SK-N-SH treated with all-trans-retinoic acid at 6 μM for 48 hours (cell line): ENCODE results near the gene PPP1R1C.

ENCODE experiments used
- ATAC-seq: fragments of 200-7000 bp; cut with Tn5 transposase; 3 replicates; pipeline ENCODE4 v1.9.1; 2020; ENCODE audit warnings: mild to moderate bottlenecking, moderate library complexity
- ARNTL ChIP-seq: fragments of 450-650 bp; formaldehyde crosslinking; IDR thresholded peaks from 2 replicates; pipeline ENCODE4 v1.5.0; 2020; ENCODE audit warnings: low read depth, mild to moderate bottlenecking, moderate library complexity, borderline replicate concordance
- BACH2 ChIP-seq: fragments of 250-450 bp; sonication (Bioruptor Pico); IDR thresholded peaks from 2 replicates; pipeline ENCODE4 v1.9.0; 2021; ENCODE audit warnings: mild to moderate bottlenecking, borderline replicate concordance
- CSDC2 ChIP-seq: fragments of 250-450 bp; sonication (Bioruptor Pico); IDR thresholded peaks from 2 replicates; pipeline ENCODE4 v1.5.0; 2020; ENCODE audit warnings: mild to moderate bottlenecking, moderate library complexity
- ESRRG ChIP-seq: fragments of 250-450 bp; sonication (Bioruptor Pico); IDR thresholded peaks from 2 replicates; pipeline ENCODE4 v1.6.1; 2021; ENCODE audit warnings: mild to moderate bottlenecking
- GLIS3 ChIP-seq: fragments of 250-450 bp; sonication (Bioruptor Pico); IDR thresholded peaks from 2 replicates; pipeline ENCODE4 v1.5.0; 2020; ENCODE audit warnings: mild to moderate bottlenecking, moderate library complexity
- ISL1 ChIP-seq: fragments of 250-450 bp; sonication (Bioruptor Pico); IDR thresholded peaks from 2 replicates; pipeline ENCODE4 v2.1.2; 2022; ENCODE audit warnings: mild to moderate bottlenecking, moderate library complexity
- OSR1 ChIP-seq: fragments of 250-450 bp; sonication (Bioruptor Pico); IDR thresholded peaks from 2 replicates; pipeline ENCODE4 v1.8.0; 2022; ENCODE audit warnings: moderate library complexity, mild to moderate bottlenecking, inconsistent platforms
- RARB ChIP-seq: fragments of 250-450 bp; sonication (Bioruptor Pico); IDR thresholded peaks from 2 replicates; pipeline ENCODE4 v1.8.0; 2021; ENCODE audit warnings: mild to moderate bottlenecking, moderate library complexity
- SNAI2 ChIP-seq: fragments of 250-450 bp; sonication (Bioruptor Pico); IDR thresholded peaks from 2 replicates; pipeline ENCODE4 v1.5.0; 2020; ENCODE audit warnings: mild to moderate bottlenecking, moderate library complexity
- TOX ChIP-seq: fragments of 250-450 bp; sonication (Bioruptor Pico); IDR thresholded peaks from 2 replicates; pipeline ENCODE4 v1.8.0; 2021; ENCODE audit warnings: mild to moderate bottlenecking, moderate library complexity, borderline replicate concordance
- ZC3H10 ChIP-seq: fragments of 250-450 bp; sonication (Bioruptor Pico); IDR thresholded peaks from 2 replicates; pipeline ENCODE4 v1.5.1; 2021; ENCODE audit warnings: mild to moderate bottlenecking, moderate library complexity
- ZFP3 ChIP-seq: fragments of 250-450 bp; sonication (Bioruptor Pico); IDR thresholded peaks from 2 replicates; pipeline ENCODE4 v1.5.0; 2020; ENCODE audit warnings: mild to moderate bottlenecking, moderate library complexity
- ZFP30 ChIP-seq: fragments of 450-650 bp; formaldehyde crosslinking; IDR thresholded peaks from 2 replicates; pipeline ENCODE4 v1.5.0; 2022; ENCODE audit warnings: mild to moderate bottlenecking, moderate library complexity
- ZNF70 ChIP-seq: fragments of 450-650 bp; formaldehyde crosslinking; IDR thresholded peaks from 2 replicates; pipeline ENCODE4 v1.5.0; 2020; ENCODE audit warnings: mild to moderate bottlenecking, moderate library complexity
- ZNF8 ChIP-seq: fragments of 450-650 bp; formaldehyde crosslinking; IDR thresholded peaks from 2 replicates; pipeline ENCODE4 v1.5.0; 2020; ENCODE audit warnings: mild to moderate bottlenecking, moderate library complexity
- TF ChIP-seq, protein P1 (sequence below): fragments of 250-450 bp; sonication (Bioruptor Pico); IDR thresholded peaks from 2 replicates; pipeline ENCODE4 v1.5.1; 2021; ENCODE audit warnings: mild to moderate bottlenecking, moderate library complexity
- TF ChIP-seq, protein P2 (sequence below): fragments of 250-450 bp; sonication (Bioruptor Pico); IDR thresholded peaks from 2 replicates; pipeline ENCODE4 v1.8.0; 2020; ENCODE audit warnings: mild to moderate bottlenecking, moderate library complexity, borderline replicate concordance
- TF ChIP-seq, protein P3 (sequence below): fragments of 250-450 bp; sonication (Bioruptor Pico); IDR thresholded peaks from 2 replicates; pipeline ENCODE4 v1.8.0; 2021; ENCODE audit warnings: low read depth, mild to moderate bottlenecking, moderate library complexity, borderline replicate concordance
- TF ChIP-seq, protein P4 (sequence below): fragments of 250-450 bp; sonication (Bioruptor Pico); IDR thresholded peaks from 2 replicates; pipeline ENCODE4 v1.5.1; 2020; ENCODE audit warnings: low read depth, mild to moderate bottlenecking, moderate library complexity
- TF ChIP-seq, protein P5 (sequence below): fragments of 250-450 bp; sonication (Bioruptor Pico); IDR thresholded peaks from 2 replicates; pipeline ENCODE4 v1.5.0; 2020; ENCODE audit warnings: mild to moderate bottlenecking, moderate library complexity

The PPP1R1C gene

DNA sequence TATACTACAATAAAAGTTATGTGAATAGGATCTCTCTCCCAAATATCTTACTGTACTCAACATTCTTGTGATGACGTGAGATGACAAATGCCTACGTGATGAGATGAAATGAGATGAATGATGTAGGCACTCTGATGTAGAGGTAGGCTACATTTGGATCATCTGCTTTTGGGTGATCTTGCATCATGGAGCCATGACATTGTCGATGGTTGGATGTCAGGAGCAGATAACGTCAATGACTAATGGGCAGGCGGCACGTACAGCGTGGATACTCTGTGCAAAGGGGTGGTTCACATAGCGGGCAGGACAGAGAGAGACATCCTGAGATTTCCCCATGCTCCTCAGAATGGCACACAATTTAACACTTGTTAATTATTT lies 40.8 kb upstream of the PPP1R1C start:
- ATAC-seq = no peak

DNA sequence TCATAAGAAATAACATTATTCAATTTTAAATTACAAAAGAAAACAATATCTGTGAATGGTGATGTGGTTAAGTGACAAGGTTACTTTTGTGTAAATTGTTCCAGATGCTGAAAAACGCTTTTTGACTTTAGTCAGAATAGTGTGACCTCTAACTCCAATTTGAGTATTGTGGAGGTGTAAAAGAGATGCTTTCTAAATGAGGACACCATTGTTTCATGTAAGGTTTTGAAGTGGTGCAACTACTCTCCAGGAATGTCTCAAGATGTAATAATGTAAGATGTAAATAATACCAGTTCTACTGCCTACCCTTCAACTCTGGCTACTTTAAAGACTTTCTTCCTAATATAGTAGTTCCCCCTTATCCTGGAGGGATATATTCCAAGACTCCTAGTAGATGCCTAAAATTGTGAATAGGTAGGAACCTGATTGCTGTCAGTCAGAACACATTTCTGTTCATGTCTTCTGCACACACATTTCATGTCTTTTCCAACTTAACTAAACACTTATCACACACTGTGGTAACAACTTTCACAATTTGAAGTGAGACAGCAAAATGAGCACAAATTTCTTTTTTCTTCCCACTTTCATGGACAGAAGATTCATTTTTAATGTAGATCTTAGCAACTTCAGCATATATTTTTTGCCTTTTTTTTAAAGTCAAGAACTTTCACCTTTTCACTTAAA lies 39.1 kb upstream of the PPP1R1C start:
- TF ChIP-seq, protein P1, sequence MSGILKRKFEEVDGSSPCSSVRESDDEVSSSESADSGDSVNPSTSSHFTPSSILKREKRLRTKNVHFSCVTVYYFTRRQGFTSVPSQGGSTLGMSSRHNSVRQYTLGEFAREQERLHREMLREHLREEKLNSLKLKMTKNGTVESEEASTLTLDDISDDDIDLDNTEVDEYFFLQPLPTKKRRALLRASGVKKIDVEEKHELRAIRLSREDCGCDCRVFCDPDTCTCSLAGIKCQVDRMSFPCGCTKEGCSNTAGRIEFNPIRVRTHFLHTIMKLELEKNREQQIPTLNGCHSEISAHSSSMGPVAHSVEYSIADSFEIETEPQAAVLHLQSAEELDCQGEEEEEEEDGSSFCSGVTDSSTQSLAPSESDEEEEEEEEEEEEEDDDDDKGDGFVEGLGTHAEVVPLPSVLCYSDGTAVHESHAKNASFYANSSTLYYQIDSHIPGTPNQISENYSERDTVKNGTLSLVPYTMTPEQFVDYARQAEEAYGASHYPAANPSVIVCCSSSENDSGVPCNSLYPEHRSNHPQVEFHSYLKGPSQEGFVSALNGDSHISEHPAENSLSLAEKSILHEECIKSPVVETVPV (CRISPR knock-in tag) = no peak
- no peak for ATAC-seq

More for the DNA sequence above, 40.8 kb upstream of the PPP1R1C start:
- no peak for TF ChIP-seq TOX (CRISPR knock-in tag)
- TF ChIP-seq ESRRG = no peak
- TF ChIP-seq GLIS3 (CRISPR knock-in tag) = no peak
- TF ChIP-seq, protein P2, sequence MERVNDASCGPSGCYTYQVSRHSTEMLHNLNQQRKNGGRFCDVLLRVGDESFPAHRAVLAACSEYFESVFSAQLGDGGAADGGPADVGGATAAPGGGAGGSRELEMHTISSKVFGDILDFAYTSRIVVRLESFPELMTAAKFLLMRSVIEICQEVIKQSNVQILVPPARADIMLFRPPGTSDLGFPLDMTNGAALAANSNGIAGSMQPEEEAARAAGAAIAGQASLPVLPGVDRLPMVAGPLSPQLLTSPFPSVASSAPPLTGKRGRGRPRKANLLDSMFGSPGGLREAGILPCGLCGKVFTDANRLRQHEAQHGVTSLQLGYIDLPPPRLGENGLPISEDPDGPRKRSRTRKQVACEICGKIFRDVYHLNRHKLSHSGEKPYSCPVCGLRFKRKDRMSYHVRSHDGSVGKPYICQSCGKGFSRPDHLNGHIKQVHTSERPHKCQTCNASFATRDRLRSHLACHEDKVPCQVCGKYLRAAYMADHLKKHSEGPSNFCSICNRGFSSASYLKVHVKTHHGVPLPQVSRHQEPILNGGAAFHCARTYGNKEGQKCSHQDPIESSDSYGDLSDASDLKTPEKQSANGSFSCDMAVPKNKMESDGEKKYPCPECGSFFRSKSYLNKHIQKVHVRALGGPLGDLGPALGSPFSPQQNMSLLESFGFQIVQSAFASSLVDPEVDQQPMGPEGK = no peak
- no peak for TF ChIP-seq BACH2 (CRISPR knock-in tag)
- TF ChIP-seq RARB (CRISPR knock-in tag) = no peak
- no peak for TF ChIP-seq ZNF8 (CRISPR knock-in tag)
- TF ChIP-seq, protein P3, sequence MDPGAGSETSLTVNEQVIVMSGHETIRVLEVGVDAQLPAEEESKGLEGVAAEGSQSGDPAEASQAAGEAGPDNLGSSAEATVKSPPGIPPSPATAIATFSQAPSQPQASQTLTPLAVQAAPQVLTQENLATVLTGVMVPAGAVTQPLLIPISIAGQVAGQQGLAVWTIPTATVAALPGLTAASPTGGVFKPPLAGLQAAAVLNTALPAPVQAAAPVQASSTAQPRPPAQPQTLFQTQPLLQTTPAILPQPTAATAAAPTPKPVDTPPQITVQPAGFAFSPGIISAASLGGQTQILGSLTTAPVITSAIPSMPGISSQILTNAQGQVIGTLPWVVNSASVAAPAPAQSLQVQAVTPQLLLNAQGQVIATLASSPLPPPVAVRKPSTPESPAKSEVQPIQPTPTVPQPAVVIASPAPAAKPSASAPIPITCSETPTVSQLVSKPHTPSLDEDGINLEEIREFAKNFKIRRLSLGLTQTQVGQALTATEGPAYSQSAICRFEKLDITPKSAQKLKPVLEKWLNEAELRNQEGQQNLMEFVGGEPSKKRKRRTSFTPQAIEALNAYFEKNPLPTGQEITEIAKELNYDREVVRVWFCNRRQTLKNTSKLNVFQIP (CRISPR knock-in tag) = no peak
- no peak for TF ChIP-seq ISL1
- TF ChIP-seq OSR1 = no peak
- TF ChIP-seq, protein P4, sequence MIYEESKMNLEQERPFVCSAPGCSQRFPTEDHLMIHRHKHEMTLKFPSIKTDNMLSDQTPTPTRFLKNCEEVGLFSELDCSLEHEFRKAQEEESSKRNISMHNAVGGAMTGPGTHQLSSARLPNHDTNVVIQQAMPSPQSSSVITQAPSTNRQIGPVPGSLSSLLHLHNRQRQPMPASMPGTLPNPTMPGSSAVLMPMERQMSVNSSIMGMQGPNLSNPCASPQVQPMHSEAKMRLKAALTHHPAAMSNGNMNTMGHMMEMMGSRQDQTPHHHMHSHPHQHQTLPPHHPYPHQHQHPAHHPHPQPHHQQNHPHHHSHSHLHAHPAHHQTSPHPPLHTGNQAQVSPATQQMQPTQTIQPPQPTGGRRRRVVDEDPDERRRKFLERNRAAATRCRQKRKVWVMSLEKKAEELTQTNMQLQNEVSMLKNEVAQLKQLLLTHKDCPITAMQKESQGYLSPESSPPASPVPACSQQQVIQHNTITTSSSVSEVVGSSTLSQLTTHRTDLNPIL (CRISPR knock-in tag) = no peak
- no peak for TF ChIP-seq ZFP30 (CRISPR knock-in tag)
- TF ChIP-seq ARNTL (CRISPR knock-in tag) = no peak
- no peak for TF ChIP-seq ZNF70
- TF ChIP-seq CSDC2 (CRISPR knock-in tag) = no peak
- TF ChIP-seq, protein P5, sequence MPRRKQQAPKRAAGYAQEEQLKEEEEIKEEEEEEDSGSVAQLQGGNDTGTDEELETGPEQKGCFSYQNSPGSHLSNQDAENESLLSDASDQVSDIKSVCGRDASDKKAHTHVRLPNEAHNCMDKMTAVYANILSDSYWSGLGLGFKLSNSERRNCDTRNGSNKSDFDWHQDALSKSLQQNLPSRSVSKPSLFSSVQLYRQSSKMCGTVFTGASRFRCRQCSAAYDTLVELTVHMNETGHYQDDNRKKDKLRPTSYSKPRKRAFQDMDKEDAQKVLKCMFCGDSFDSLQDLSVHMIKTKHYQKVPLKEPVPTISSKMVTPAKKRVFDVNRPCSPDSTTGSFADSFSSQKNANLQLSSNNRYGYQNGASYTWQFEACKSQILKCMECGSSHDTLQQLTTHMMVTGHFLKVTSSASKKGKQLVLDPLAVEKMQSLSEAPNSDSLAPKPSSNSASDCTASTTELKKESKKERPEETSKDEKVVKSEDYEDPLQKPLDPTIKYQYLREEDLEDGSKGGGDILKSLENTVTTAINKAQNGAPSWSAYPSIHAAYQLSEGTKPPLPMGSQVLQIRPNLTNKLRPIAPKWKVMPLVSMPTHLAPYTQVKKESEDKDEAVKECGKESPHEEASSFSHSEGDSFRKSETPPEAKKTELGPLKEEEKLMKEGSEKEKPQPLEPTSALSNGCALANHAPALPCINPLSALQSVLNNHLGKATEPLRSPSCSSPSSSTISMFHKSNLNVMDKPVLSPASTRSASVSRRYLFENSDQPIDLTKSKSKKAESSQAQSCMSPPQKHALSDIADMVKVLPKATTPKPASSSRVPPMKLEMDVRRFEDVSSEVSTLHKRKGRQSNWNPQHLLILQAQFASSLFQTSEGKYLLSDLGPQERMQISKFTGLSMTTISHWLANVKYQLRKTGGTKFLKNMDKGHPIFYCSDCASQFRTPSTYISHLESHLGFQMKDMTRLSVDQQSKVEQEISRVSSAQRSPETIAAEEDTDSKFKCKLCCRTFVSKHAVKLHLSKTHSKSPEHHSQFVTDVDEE (CRISPR knock-in tag) = no peak
- no peak for TF ChIP-seq ZC3H10 (CRISPR knock-in tag)
- TF ChIP-seq SNAI2 (CRISPR knock-in tag) = no peak

DNA sequence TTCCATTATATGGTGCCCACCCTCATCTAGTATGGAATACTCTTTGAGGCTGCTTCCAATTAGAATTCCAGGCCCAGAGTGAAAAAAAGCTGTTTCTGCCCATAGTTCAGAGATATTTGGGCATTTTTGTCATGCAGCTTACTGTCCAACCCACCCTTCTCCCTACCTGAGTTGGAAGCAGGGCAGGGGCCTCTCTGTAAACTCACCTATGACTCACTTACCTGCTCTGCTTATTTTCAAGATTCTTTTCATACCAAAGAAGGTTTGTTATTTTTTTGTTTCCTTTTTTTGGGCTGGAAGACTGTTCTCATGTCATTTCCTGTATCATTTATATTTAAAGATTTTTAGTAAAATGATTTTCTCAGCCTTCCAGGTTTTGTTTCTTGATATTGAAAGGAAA lies 38.4 kb upstream of the PPP1R1C start:
- no peak for ATAC-seq

DNA sequence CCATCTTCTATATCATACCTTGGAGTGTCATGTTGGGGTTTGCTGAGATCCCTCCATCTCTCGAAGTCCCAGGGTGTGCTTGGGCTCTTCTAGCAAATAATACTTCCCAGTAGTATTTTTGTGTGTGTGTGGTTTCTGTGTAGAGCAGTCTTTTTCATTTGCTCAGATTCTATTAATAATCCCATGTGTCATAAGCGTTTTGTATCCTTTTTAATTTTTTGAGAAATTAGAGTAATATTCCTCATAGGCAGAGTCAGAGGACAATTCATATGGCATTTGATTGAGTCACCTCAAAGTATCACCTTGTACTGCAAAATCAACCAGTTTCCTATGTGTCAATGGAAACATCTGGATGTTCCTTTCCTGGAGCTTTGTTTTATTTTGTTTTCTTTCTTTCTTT lies 37.4 kb upstream of the PPP1R1C start:
- no peak for ATAC-seq
- no peak for TF ChIP-seq ZC3H10 (CRISPR knock-in tag)
- TF ChIP-seq, protein P2 = no peak
- TF ChIP-seq ZNF70 = no peak
- TF ChIP-seq BACH2 (CRISPR knock-in tag) = no peak
- TF ChIP-seq TOX (CRISPR knock-in tag) = no peak
- TF ChIP-seq, protein P5 (CRISPR knock-in tag) = no peak
- TF ChIP-seq SNAI2 (CRISPR knock-in tag) = no peak
- no peak for TF ChIP-seq CSDC2 (CRISPR knock-in tag)
- no peak for TF ChIP-seq ZFP30 (CRISPR knock-in tag)
- no peak for TF ChIP-seq ZFP3 (CRISPR knock-in tag)
- TF ChIP-seq GLIS3 (CRISPR knock-in tag) = no peak

More for the DNA sequence above, 38.4 kb upstream of the PPP1R1C start:
- no peak for TF ChIP-seq ARNTL (CRISPR knock-in tag)
- no peak for TF ChIP-seq OSR1
- no peak for TF ChIP-seq ZFP30 (CRISPR knock-in tag)
